ENCODE data around the gene SPATA33.
A peak's percentile ranks its signal among the peaks of the same experiment; 100 is the strongest.

Gene SPATA33

DNA sequence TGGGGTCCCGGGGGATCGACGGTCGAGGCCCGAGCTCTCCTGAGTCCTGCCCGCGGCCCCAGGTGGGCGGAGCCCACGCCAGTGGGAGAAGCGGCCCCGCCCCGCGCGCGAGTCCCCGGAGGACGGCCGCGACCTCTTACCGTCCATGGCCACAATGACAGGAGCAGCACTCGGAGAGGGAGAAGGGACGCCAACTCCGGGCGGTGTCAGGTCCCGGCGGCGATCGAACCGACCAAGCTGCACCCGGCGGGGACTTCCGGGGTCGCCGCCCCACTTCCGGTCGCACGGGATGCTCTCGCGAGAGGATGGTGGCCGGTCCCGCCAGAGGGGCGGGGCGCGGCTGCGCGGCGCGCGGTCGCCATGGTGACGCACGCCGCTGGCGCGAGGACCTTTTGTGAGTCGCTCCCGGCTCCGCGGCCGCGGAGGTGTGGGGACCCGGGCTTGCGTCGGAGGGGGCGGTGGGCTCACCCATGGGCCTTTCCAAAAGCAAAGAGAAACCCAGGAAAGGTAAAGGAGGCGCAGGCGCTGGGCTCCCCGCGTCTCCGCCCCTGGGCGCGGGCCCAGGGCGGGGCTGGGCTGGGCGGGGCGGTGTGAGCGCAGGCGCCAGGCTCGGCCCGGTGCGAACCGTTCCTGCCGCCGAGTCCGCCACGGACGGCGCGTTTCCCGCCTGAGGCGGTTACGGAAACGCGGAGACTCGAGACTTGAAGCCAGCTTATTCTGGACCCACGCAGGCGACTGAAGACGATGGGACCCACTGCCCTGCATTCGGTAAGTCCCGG, at the start of gene SPATA33, which contains the start of gene CHMP1A:
Gene SPATA33 (plus strand): TSS at position 395 of the 779 bp plus-strand sequence. CDS start 76 bp downstream, at position 471.
Gene CHMP1A (minus strand): TSS at position 267 of the 779 bp plus-strand sequence. CDS start 120 bp downstream, at position 147.
- TF ChIP-seq, protein P1, sequence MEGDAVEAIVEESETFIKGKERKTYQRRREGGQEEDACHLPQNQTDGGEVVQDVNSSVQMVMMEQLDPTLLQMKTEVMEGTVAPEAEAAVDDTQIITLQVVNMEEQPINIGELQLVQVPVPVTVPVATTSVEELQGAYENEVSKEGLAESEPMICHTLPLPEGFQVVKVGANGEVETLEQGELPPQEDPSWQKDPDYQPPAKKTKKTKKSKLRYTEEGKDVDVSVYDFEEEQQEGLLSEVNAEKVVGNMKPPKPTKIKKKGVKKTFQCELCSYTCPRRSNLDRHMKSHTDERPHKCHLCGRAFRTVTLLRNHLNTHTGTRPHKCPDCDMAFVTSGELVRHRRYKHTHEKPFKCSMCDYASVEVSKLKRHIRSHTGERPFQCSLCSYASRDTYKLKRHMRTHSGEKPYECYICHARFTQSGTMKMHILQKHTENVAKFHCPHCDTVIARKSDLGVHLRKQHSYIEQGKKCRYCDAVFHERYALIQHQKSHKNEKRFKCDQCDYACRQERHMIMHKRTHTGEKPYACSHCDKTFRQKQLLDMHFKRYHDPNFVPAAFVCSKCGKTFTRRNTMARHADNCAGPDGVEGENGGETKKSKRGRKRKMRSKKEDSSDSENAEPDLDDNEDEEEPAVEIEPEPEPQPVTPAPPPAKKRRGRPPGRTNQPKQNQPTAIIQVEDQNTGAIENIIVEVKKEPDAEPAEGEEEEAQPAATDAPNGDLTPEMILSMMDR (conservative IDR thresholded peaks at IDR 0.05; ENCODE audit: control insufficient read depth, insufficient read depth, low read depth, low read length): no peak

DNA sequence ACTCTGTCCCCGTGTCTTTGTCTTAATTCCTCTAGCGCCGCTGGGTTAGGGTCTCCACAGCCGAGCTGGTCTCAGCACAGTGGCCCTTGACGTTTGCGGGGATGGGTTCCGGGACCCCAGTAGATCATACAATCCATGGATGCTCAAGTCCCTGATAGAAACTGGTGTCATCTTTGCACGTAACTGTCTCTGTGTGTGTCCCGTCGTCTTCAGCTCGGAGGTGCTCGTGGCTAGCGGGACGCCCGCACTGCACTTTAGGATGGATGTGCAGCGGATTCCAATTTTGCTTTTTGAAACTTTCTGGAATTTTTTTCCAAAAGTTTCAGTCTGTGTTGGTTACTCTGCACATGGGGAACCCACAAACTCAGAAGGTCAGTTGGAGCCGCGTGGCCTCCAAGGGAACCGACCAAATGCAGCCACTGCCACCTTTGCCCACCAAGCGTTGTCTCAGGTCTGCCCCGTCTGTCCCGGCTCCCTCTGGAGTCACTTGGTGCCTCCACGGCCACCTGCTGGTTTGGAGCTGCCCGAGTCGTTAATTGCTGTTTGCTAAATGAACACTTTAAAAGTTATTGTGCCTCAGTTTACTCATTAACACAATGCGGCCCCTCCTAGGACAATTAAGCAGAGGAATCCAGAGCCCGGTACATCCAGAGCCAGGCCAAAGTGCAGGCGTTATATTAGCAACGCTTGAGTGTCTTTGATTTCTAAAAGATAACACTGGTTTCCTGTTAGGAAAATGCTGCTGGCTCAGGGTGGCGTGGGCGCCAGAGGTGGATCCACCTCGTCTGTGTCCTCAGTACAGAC, 49.5 kb upstream of the SPATA33 start:
- TF ChIP-seq, protein P1 (conservative IDR thresholded peaks at IDR 0.05; ENCODE audit: control insufficient read depth, insufficient read depth, low read depth, low read length): no peak
- no peak for DNase-seq (ENCODE audit: low read depth)
- no peak overlapping the region for H3K4me3 ChIP-seq (ENCODE audit: control insufficient read depth, low read depth, low read length)

More for the DNA sequence above, at the start of gene SPATA33, which contains the start of gene CHMP1A:
- H3K4me3 ChIP-seq (ENCODE audit: control insufficient read depth, low read depth, low read length): peak within 1 kb of the TSS; percentile 96
- peak; percentile 76 for DNase-seq (ENCODE audit: low read depth)

DNA sequence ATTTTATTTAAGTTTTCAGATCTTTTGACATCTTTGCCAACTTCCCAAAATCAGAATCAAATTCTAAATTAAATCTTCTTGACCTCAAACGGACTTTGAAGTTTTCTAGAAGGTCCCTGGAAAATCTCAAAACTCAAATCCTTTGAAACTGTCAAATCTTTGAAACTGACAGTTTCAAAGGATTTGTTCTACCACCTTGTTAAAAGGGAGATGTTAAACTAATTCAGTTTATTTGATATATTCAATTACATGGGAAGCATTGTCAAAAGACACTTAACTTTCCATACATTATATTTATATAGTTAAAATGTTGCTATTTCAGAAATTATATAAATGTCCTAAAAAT, 47.6 kb upstream of the SPATA33 start:
- no peak for DNase-seq (ENCODE audit: low read depth)
- TF ChIP-seq, protein P1 (conservative IDR thresholded peaks at IDR 0.05; ENCODE audit: control insufficient read depth, insufficient read depth, low read depth, low read length): no peak
- no peak overlapping the region for H3K4me3 ChIP-seq (ENCODE audit: control insufficient read depth, low read depth, low read length)

DNA sequence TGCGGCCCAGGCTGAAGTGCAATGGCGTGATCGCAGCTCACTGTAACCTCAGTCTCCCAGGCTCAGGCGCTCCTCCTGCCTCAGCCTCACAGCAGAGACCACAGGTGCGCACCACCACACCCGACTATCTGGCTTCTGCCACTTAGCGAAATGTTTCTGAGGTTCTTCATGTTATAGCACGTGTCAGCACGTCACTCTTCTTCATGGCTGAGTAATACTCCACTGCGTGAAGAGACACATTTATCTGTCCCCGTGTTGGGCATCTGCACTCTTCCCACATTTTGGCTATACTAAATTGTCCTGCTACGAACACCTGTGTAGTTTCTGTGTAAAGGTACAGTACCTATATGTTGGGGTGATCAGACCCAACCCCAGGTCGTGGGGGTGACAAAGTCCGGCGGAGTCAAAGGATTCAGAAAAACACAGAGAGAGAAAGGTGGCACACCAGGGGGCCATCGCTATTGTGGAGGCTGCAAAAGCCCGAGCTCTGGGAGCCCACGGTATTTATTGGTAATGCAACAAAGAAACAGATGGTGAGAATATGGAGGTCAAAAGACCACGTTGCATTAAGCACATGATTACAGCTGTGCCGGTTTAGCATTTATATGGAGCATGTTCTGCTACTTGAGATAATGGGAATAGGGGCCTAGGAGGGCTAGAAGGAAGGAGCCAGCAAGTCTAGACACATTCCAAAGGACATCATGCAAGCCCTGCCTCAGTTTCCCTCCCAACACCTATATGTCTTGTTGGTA, 45.0 kb upstream of the SPATA33 start:
- TF ChIP-seq, protein P1 (conservative IDR thresholded peaks at IDR 0.05; ENCODE audit: control insufficient read depth, insufficient read depth, low read depth, low read length): no peak
- DNase-seq (ENCODE audit: low read depth): no peak
- no peak overlapping the region for H3K4me3 ChIP-seq (ENCODE audit: control insufficient read depth, low read depth, low read length)

- no peak within 1 kb of the TSS for H3K4me3 ChIP-seq (ENCODE audit: control insufficient read depth, low read depth, low read length)
- DNase-seq (ENCODE audit: low read depth): no peak
- TF ChIP-seq, protein P1 (conservative IDR thresholded peaks at IDR 0.05; ENCODE audit: control insufficient read depth, insufficient read depth, low read depth, low read length): no peak
Measured at GRCh38 chr16:89613231-89613953, 44.2 kb upstream of the SPATA33 start, which contains the start of gene DPEP1. DPEP1 (plus strand) TSS chr16:89613642; CDS start chr16:89630411, 16,769 bp downstream.
